HG02623 (cell line): ENCODE results near the gene LPP.

ENCODE experiments used
- ATAC-seq: cut with Tn5 transposase; IDR thresholded peaks from one replicate; pipeline ENCODE4 v1.9.1; 2021; ENCODE audit warnings: moderate library complexity; ENCODE audit not compliant: unreplicated experiment

LPP gene

GRCh38 chr3:188720215-188720614 is 566.3 kb downstream of the LPP start:
- ATAC-seq = no peak

GRCh38 chr3:188720636-188721035 is 566.7 kb downstream of the LPP start:
- no peak for ATAC-seq

- no peak for ATAC-seq
Observed at GRCh38 chr3:188721312-188721711, 567.4 kb downstream of the LPP start.

GRCh38 chr3:188721990-188722389 is 568.0 kb downstream of the LPP start:
- no peak for ATAC-seq

GRCh38 chr3:188722963-188723362 is 569.0 kb downstream of the LPP start:
- no peak for ATAC-seq

GRCh38 chr3:188727052-188727451 is 573.1 kb downstream of the LPP start:
- no peak for ATAC-seq

GRCh38 chr3:188728371-188728896 is 574.5 kb downstream of the LPP start:
- no peak for ATAC-seq

- ATAC-seq = no peak
Observed at GRCh38 chr3:188729422-188729821, 575.5 kb downstream of the LPP start.

GRCh38 chr3:188734395-188734794 is 580.4 kb downstream of the LPP start:
- ATAC-seq = no peak

- no peak for ATAC-seq
Observed at GRCh38 chr3:188739511-188739910, 585.6 kb downstream of the LPP start.

GRCh38 chr3:188740010-188740409 is 586.1 kb downstream of the LPP start:
- ATAC-seq = no peak

- ATAC-seq = no peak
Observed at GRCh38 chr3:188742755-188743550, 589.0 kb downstream of the LPP start.

- no peak for ATAC-seq
Observed at GRCh38 chr3:188744166-188744565, 590.2 kb downstream of the LPP start.

GRCh38 chr3:188745031-188745430 is 591.1 kb downstream of the LPP start:
- no peak for ATAC-seq

GRCh38 chr3:188746291-188746783 is 592.4 kb downstream of the LPP start:
- no peak for ATAC-seq

- no peak for ATAC-seq
Observed at GRCh38 chr3:188747489-188747888, 593.5 kb downstream of the LPP start.

GRCh38 chr3:188749010-188749617 is 595.2 kb downstream of the LPP start:
- ATAC-seq = no peak

GRCh38 chr3:188749830-188750229 is 595.9 kb downstream of the LPP start:
- no peak for ATAC-seq

- ATAC-seq = no peak
Observed at GRCh38 chr3:188750617-188751016, 596.7 kb downstream of the LPP start.

GRCh38 chr3:188752850-188753249 is 598.9 kb downstream of the LPP start:
- peak; percentile 23 for ATAC-seq

GRCh38 chr3:188754267-188754666 is 600.3 kb downstream of the LPP start:
- ATAC-seq = peak; percentile 69

- no peak for ATAC-seq
Observed at GRCh38 chr3:188756241-188756640, 602.3 kb downstream of the LPP start.
